ENCODE measurements around the gene ARMS2. TPM values are rescaled to one million over a fixed set of nuclear protein-coding genes. Genes with fewer than 3 reads are reported as not detected.

Gene ARMS2
- total RNA-seq, 1 donor, result not detected

- Histone ChIP-seq H3K27ac (ENCODE audit: low read depth, low read length) (peak overlapping the region; percentile 60), H3K4me3 (ENCODE audit: insufficient read depth, low read length) (peak overlapping the region; percentile 85), H4K20me1 (ENCODE audit: insufficient read depth, low read length) (peaks cover 35% of the 10 kb centered on the region), H2AFZ (ENCODE audit: low read length) (peak overlapping the region; percentile 88), H3K9me3 (ENCODE audit: low read depth, low read length) (no peaks in the 10 kb centered on the region), H3K79me2 (ENCODE audit: insufficient read depth, low read length) (peaks cover 40% of the 10 kb centered on the region), H3K27me3 (ENCODE audit: insufficient read depth, low read length) (peaks cover 6% of the 10 kb centered on the region), H3K4me2 (ENCODE audit: insufficient read depth, low read length) (peak overlapping the region; percentile 83), H3K36me3 (ENCODE audit: insufficient read depth, low read length) (no peaks in the 10 kb centered on the region), H3K4me1 (ENCODE audit: insufficient read depth, low read length) (peaks cover 14% of the 10 kb centered on the region)
- DNase-seq (ENCODE audit: insufficient read length, low spot score, missing footprints), result peak; percentile 88
- no peak for TF ChIP-seq CTCF (IDR thresholded peaks at IDR 0.05; ENCODE audit: extremely low read depth, low read depth, low read length)
Observed at GRCh38 chr10:122461729-122462532, 7.5 kb downstream of the ARMS2 start.

- peaks cover 1% of the 10 kb centered on the region for H3K36me3 ChIP-seq (ENCODE audit: insufficient read depth, low read length)
- peaks cover 48% of the 10 kb centered on the region for H3K79me2 ChIP-seq (ENCODE audit: insufficient read depth, low read length)
- H3K27ac ChIP-seq (ENCODE audit: low read depth, low read length), result peak overlapping the region; percentile 60
- DNase-seq (ENCODE audit: insufficient read length, low spot score, missing footprints), result peak; percentile 91
- H2AFZ ChIP-seq (ENCODE audit: low read length), result peak overlapping the region; percentile 88
- H3K9me3 ChIP-seq (ENCODE audit: low read depth, low read length), result no peaks in the 10 kb centered on the region
- TF ChIP-seq CTCF (IDR thresholded peaks at IDR 0.05; ENCODE audit: extremely low read depth, low read depth, low read length), result no peak
- peak overlapping the region; percentile 83 for H3K4me2 ChIP-seq (ENCODE audit: insufficient read depth, low read length)
- peaks cover 41% of the 10 kb centered on the region for H4K20me1 ChIP-seq (ENCODE audit: insufficient read depth, low read length)
- H3K27me3 ChIP-seq (ENCODE audit: insufficient read depth, low read length), result peaks cover 3% of the 10 kb centered on the region
- H3K4me3 ChIP-seq (ENCODE audit: insufficient read depth, low read length), result peak overlapping the region; percentile 85
- H3K4me1 ChIP-seq (ENCODE audit: insufficient read depth, low read length), result peaks cover 14% of the 10 kb centered on the region
Observed at GRCh38 chr10:122462533-122463465, 8.3 kb downstream of the ARMS2 start.

- no peak for DNase-seq (ENCODE audit: insufficient read length, low spot score, missing footprints)
- Histone ChIP-seq H2AFZ (ENCODE audit: low read length) (peak overlapping the region; percentile 88), H4K20me1 (ENCODE audit: insufficient read depth, low read length) (peaks cover 49% of the 10 kb centered on the region), H3K4me2 (ENCODE audit: insufficient read depth, low read length) (peak overlapping the region; percentile 83), H3K36me3 (ENCODE audit: insufficient read depth, low read length) (peaks cover 5% of the 10 kb centered on the region), H3K9me3 (ENCODE audit: low read depth, low read length) (no peaks in the 10 kb centered on the region), H3K4me3 (ENCODE audit: insufficient read depth, low read length) (peak overlapping the region; percentile 85), H3K27ac (ENCODE audit: low read depth, low read length) (peak overlapping the region; percentile 60), H3K79me2 (ENCODE audit: insufficient read depth, low read length) (peaks cover 56% of the 10 kb centered on the region), H3K4me1 (ENCODE audit: insufficient read depth, low read length) (peaks cover 22% of the 10 kb centered on the region), H3K27me3 (ENCODE audit: insufficient read depth, low read length) (peaks cover 3% of the 10 kb centered on the region)
- TF ChIP-seq CTCF (IDR thresholded peaks at IDR 0.05; ENCODE audit: extremely low read depth, low read depth, low read length), result no peak
Observed at GRCh38 chr10:122463466-122464249, 9.2 kb downstream of the ARMS2 start.
